Measurements from ENCODE around the gene MAPK8.
"Not testable (repeated sequence)": the region's sequence is repeated elsewhere in the genome, so short reads cannot be mapped to it uniquely, and the experiment has no call there.

The MAPK8 gene

DNA sequence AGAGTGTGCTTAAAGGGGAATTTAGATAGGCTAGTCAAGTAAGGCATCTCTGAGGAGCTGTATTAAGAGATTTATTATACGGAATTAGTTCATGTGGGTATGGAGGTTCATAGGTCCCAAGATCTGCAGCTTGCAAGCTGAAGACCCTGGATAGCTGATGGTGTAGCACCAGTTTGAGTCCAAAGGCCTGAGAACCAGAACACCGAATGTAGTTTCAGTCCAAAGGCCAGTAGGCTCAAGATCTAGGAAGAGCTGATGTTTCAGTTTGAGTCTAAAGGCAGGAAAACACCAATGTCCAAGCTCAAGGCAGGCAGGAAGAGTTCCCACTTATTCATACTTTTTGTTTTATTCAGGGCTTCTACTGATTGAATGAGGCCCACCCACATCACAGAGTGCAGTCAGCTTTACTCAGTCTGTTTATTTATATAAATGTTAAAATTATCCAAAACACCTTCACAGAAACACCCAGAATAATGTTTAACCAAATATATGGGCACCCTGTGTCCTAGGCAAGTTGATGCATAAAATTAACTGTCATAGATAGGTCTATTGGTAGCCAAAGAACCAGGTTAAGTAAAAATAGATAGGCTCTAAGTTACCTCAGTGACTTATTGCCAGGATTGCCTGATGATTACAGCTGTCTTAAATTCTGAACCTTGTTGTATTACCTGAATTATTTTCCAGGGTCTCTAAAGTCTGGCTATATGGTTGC, 83.5 kb downstream of the MAPK8 start:
- DNase-seq: no peak

GRCh38 chr10:48390558-48390871, 84.0 kb downstream of the MAPK8 start:
- no peak for DNase-seq

- no peak for DNase-seq
Measured at GRCh38 chr10:48390933-48391845, 84.7 kb downstream of the MAPK8 start.

- no peak for DNase-seq
Measured at GRCh38 chr10:48391994-48392393, 85.5 kb downstream of the MAPK8 start.

DNA sequence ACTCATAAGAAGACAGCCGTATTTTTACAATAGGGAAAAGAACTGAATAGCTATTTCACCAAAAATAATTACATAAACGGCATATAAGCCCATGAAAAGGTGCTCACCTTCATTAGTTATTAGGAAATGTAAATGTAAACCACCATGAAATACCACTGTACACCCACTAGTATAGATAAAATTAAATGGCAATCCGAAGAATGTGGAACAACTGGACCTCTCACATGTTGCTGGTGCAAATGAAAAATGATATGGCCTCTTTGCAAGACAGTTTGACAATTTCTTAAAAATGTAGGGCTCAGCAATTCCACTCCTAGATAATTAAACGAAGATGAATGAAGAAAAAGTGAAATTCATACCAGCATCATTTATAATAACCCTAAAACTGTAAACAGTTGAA, 91.8 kb downstream of the MAPK8 start:
- no peak for DNase-seq

- no peak for DNase-seq
Measured at GRCh38 chr10:48399056-48399541, 92.6 kb downstream of the MAPK8 start.

DNA sequence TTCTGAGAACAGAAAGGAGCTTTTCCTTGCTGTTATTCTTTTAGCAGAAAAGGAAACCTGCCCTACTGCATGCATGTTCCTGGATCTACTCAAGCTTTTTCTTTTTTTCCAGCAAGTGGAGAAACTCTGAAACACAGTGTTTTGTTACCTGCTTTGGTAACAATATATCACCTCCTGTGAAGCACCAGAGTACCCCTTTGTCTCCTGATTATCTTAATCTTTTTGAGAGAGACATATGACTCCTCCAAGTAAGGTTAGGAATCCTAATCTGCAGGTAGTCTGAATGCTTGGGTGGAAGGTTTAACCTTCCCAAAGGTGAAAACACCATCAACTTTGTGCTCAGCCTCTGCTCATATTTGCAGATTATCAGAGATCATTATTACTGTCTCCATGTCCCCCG, 93.1 kb downstream of the MAPK8 start:
- no peak for DNase-seq

DNA sequence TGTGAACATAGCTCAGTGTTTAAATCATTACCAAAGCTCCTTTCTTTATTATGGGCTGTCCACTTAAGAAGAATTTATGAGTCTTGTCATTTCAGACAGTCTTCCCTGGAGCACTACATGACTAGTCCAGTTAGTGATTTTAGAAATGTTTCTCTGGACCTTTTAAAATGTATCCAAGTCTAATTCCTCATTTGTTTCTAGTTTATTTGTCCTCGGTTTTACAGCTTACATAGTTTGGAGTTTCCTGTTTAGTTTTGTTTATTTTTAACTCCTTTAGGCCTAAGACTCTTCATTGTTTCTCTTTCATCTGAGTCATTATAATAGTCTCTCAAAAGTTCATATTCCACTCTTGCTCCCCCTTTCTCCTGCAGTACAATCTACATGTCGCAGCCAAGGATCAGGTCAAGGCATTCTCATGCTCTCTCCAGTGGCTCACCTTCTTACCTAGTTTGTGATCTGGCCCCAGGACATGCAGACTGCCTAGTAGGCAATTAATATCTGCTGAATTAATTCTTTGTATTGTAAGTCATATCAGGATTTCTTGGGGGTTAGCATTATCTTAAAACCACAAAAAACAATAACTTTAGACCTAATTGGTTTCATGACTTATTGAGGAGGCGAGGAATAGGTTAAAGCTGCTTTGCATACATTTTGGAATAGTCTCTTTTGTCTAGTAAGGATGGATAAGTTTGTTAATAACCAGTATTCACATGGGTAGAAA, 93.8 kb downstream of the MAPK8 start:
- DNase-seq: no peak

- no peak for DNase-seq
Measured at GRCh38 chr10:48400850-48401220, 94.4 kb downstream of the MAPK8 start.

DNA sequence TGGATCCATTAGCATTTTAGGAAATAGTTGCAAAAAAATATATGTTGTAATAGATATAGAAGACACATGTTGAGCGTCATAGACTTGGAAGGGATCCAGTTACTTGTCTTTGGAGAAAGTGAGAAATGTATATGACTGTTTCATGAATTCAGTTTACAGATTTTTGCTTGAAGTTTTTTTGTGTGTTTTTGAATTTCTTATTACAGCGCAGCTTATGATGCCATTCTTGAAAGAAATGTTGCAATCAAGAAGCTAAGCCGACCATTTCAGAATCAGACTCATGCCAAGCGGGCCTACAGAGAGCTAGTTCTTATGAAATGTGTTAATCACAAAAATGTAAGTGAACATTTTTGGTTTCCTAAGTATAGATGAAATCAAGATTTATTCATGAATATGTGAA, 98.2 kb downstream of the MAPK8 start:
- no peak for DNase-seq

GRCh38 chr10:48406204-48406603, 99.7 kb downstream of the MAPK8 start:
- no peak for DNase-seq

DNA sequence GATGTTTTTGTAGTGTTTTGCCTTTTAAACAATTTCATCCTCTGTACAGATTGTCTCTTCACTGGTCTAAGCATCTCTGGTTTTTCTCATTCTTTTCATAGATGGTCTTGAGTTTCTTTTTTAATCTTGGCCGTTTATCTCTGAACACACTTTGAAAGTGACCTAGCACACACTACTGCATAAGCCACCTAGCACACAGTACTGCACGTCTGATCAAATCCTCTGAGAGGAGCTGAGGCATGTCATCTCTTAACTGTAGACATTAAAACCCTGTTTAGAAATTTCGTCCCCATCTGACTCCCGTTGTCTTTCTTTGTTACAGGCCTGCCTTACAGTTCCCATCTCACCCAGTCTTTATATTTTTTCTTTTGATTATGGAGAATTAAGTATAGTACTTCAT, 100.2 kb downstream of the MAPK8 start:
- no peak for DNase-seq

DNA sequence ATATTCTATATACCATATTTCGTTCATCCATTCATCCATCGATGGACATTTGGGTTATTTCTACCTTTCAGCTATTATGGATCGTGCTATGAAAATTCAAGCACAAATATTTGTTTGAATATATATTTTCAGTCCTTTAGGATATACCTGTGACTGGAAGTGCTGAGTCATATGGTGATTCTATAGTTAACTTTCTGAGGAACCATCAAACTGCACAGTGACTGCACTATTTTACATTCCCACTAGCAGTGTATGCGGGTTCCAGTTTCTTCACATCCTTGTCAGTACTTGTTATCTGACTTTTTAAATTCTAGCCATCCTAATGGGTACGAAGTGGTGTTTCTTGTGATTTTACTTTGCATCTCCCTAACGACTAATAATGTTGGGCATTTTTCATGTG, 104.0 kb downstream of the MAPK8 start:
- DNase-seq: no peak

DNA sequence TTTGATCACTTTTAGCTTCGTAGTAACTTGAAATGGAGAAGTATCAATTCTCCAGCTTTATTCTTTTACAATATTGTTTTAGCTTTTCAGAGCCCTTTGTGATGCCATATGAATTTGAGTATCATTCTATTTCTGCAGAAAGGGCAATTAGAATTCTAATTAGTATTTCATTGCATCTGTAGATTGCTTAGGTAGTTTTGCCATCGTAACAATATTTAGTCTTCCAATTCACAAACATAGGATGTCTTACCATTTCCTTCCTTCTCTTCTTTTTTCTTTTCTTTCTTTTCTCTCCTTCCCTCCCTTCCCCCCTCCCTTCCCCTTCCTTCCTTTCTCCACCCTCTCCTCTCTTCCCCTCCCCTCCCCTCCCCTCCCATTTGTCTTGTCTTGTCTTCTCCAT, 105.0 kb downstream of the MAPK8 start:
- DNase-seq: no peak

GRCh38 chr10:48412081-48412480, 105.6 kb downstream of the MAPK8 start:
- no peak for DNase-seq

GRCh38 chr10:48412933-48413332, 106.5 kb downstream of the MAPK8 start:
- no peak for DNase-seq

GRCh38 chr10:48414160-48414559, 107.7 kb downstream of the MAPK8 start:
- DNase-seq: no peak

DNA sequence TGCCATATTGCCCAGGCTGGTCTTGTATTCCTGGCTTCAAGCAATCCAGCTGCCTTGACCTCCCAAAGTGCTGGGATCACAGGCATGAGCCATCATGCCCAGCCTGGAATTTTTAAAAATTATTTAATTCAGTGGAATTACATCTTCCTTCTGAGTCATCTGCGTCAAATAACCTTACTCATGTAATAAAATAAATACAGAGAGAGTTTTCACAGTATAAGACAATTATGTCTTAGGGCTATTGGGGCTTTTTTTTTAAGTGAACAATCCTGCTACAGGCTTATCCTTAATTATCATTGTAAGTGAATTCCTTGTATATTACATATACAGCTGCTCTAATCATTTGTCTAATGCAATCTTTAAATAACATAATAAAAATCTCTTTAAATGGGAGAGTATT, 108.3 kb downstream of the MAPK8 start:
- DNase-seq: no peak

- no peak for DNase-seq
Measured at GRCh38 chr10:48416584-48417232, 110.2 kb downstream of the MAPK8 start.

DNA sequence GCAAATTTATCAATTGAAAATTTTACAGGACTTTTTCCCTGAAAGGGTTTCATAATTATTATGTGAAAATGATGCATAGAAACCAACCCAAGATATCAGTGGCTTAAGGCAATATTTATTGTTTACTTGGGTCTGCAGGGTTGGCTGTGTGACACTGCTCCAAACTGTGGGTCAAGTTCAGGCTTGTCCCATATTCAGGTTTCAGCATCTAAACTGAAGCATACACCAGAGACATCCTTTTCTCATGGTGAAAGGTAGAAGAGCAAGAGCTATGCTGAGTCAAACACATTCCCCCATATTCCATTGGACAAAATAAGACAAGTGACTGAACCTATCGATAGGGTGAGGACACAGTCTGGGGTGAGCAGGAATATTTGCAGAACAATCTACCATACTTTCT, 110.9 kb downstream of the MAPK8 start:
- DNase-seq: no peak

GRCh38 chr10:48418189-48418788, 111.8 kb downstream of the MAPK8 start:
- no peak for DNase-seq

DNA sequence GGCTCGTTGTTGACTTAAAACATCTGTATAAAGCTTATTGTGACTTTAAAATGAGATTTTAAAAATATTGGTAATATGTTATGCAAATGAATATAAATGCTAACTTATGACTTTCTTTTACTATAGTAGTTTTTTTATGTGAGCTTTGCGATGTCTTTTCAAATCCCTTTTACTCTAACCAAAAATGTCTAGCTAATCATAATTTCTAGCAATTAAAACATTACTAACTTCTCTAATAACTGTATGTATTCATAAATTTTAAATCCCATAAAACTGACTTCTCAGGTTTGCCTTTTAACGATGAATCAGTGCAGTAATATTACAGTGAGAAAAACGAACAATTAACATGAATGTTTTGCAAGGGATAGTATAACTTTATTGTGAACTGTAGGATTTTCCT, 113.2 kb downstream of the MAPK8 start:
- DNase-seq: no peak

DNA sequence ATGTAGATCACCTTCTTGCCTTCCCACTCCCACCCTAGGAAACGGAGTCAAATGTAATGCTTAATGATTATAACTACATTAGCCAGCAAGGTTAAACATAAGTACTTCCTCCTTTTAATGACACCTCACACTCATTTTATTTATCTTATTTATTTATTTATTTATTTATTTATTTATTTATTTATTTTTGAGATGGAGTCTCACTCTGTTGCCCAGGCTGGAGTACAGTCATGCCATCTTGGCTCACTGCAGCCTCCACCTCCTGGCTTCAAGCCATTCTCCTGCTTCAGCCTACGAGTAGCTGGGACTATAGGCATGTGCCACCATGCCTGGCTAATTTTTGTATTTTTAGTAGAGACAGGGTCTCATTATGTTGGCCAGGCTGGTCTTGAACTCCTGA, 115.4 kb downstream of the MAPK8 start:
- DNase-seq: not testable (repeated sequence)
